NOMO-1 treated with dmso at 0.1 percent for 144 hours (cell line): ENCODE measurements around the gene FGFRL1.
"Not testable (repeated sequence)": the region's sequence is repeated elsewhere in the genome, so short reads cannot be mapped to it uniquely, and the experiment has no call there.

ENCODE experiments used
- DNase-seq: peaks from one replicate; lab custom pipeline; 2025; ENCODE audit not compliant: unreplicated experiment; lab: John Stamatoyannopoulos, UW

The FGFRL1 gene

GRCh38 chr4:973431-974397 lies 37.7 kb upstream of the FGFRL1 start, which contains the start of gene DGKQ:
DGKQ (minus strand) TSS chr4:973569; CDS start chr4:973482, 87 bp downstream.
- peak; percentile 76 for DNase-seq

DNA sequence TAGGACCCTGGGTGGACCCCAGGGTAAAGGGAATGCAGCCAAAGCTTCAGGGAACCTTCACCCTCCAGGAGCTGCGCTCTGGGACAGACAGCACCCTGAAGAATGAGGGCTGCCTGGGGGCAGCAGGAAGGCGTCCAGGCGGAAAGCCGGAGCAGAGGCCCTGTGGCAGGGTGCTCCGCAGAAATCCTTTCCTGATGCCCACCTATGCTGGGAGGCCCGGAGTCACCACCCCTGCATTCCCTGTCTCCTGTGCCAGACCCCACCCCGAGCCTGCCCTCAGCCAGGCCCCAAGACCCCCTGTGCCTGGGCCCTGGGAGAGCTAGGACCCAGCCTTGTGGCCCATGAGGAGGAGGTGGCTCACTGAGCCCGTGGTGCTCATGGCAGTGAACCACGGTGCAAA lies 36.8 kb upstream of the FGFRL1 start:
- no peak for DNase-seq

GRCh38 chr4:976016-976415 lies 35.4 kb upstream of the FGFRL1 start:
- DNase-seq, result not testable (repeated sequence)

- peak; percentile 90 for DNase-seq
Observed at GRCh38 chr4:978957-979701, 32.3 kb upstream of the FGFRL1 start.

DNA sequence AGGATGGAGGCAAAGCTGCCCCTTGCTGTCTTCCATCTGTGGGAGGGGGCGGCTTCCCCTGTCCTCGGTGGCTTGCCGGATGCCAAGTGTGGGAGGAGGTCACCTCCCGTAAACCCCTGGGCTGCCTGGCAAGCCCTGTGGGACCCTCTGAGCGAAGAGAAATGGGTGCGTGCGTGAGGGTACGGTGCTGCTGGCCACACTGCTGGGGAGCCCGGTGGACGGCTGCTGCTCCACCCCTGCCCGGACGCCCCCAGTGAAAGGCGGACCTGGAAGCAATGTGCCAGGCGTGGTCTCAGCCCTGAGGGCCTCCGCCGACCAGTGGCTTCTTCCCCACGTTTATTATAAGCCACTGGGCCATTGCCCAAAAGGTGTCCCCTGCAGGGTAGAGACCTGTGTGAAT lies 29.1 kb upstream of the FGFRL1 start:
- no peak for DNase-seq

DNA sequence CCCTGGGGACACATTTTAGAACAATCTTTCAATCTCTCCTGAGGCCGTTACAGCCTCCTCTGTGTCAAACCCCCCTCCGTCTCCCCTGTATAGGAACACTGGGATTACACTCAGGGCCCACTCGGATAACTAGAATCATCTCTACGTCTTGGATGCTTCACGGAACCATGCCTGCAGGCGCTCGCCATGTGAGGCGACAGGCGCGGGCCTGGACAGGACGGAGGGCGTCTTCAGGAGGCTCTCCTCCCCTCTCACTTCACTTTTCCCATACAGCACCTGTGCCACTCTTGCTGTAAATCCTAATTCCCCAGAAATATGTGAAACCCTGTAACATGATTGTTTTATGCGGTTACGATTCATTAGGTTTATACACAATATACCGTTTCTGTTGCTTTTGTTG lies 28.6 kb upstream of the FGFRL1 start:
- no peak for DNase-seq

DNA sequence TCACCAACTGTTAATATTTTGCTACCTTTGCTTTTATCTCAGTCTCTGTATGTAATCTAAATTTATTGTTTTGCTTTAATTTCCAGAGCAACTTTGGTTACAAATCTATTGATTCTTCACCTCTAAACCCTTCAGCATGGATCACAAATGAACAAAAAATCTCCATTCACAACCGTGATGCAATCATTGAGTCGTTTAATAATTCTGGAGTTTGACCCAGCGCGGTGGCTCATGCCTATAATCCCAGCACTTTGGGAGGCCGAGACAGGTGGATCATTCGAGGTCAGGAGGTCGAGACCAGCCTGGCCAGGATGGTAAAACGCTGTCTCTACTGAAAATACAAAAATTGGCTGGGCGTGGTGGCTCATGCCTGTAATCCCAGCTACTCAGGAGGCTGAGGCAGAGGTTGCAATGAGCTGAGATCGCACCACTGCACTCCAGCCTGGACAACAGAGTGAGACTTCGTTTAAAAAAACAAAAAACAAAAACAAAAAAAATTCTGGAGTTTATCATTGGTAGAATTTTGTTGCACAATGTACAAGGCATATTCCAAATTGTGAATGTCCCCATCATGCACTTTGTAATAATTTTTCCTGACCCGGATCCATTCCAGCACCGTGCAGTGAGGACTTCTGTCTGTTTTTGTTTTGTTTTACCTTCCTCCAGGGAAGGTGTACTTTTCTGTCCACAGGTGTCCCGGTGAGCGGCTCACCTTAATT lies 26.9 kb upstream of the FGFRL1 start:
- DNase-seq, result no peak

DNA sequence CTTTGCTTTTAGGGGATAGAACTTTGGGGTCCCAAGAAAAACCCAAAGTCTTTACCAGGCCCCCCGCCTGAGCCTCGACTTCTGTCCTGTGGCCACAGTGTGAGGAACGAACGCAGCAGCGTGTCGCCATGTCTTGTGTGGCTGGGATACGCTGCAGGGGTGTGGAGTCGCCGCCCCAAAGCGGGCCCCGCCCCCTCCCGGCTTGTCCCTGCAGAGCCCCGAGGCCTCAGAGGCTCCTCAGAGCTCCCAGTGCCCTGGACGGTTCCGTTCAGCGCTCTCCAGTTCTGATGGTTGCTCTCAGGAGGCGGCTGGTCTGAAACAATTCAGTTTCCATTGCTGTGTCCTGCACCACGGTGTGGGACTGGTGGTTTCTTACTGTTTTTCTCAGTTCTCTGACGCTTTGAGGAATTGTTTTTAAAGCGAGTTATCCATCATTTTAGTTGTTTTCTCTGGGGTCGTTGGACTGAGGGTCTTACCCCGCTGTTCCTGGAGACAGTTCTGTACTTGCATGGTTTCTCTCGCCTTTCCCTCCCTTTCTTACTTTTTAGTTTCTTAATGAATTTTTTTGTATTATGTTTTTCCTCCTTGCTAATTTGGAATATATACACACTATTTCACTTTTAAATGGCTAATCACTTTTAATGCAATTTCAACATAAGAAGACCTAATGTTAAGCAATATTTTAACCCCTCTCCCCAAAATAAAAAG lies 26.1 kb upstream of the FGFRL1 start:
- DNase-seq, result peak; percentile 13

GRCh38 chr4:986428-986878 lies 25.0 kb upstream of the FGFRL1 start:
- no peak for DNase-seq

- DNase-seq, result peak; percentile 64
Observed at GRCh38 chr4:986879-987623, 24.4 kb upstream of the FGFRL1 start, which contains the start of gene IDUA. IDUA (plus strand) TSS chr4:987044; CDS start chr4:987085, 41 bp downstream.

- DNase-seq, result no peak
Observed at GRCh38 chr4:987624-988513, 23.6 kb upstream of the FGFRL1 start.

DNA sequence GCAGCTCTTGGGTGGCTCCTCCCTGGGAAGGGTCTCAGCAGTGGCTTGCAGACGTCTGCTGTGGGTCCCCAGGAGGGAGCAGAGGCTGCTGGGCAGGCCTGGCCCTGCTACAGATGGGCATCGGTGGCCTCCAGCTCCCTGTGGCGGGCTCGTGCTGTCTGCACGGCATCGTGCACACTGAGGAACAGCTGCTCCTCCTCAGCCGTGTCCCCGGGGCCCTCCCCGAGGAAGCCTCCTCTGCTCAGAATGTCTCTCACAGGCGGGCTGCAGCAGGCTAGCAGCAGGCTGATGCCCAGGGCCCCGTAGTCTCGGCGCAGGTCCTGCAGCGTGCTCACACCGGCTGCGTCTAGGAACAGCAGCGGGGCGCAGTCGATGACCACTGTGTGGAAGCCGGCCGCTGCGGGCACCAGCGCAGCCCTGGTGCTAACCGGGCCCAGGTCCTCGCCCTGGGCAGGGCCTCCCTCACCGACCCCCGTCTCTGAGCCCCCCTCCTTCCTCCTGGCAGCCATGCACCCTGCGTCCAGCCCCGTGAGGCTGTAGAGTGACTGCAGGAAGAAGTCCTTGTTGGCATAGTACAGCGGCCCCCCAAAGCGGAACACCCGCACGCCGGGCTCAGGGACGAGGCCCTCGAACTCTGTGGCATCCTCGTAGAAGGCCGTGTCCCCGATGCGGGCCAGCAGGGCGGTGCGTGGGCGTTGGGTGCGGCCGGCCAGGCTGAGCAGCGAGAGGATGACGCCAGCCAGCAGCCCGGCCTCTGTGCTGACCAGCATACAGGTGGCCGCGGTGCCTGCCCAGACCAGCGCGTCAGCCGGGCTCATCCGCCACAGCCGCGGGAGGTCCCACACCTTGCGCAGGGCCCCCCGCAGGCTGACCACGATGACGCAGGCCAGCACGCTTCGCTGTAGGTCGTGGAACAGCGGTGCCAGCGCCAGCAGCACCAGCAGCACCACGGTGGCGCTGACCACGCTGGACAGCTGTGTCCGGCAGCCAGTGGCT lies 22.4 kb upstream of the FGFRL1 start:
- no peak for DNase-seq

DNA sequence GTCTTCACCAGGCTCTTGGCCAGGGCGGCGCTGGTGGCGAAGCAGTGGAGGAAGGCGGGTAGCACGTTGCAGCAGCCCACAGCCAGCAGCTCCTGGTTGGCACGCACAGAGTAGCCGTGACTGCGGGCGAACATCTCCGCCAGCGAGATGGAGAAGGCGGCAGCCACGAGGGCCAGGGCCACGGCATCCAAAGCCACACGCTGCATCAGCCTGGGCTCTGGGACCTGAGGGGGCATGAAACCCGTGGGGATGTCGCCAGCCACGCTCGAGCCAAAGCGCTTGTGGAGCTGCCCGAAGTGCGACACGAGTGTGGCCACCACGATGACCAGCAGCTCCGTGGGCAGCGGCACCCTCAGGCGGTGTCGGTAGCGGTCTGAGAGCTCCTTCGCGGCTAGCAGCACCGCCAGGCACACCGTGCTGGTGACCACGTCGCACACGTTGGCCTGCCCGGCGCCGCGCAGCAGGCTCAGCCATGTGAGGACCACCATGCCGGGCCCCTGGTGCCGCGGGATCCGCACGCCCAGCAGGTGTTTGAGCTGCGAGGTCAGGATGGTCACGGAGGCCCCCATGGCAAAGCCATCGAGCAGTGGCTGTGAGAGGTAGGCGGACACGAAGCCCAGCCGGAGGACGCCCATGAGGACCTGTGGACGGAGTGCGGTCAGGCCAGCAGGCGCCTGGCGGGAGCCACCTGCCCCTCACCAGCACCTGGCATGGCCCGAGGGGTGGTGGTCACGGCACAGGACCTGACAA lies 21.5 kb upstream of the FGFRL1 start:
- DNase-seq, result no peak

GRCh38 chr4:990746-991367 lies 20.6 kb upstream of the FGFRL1 start:
- no peak for DNase-seq

DNA sequence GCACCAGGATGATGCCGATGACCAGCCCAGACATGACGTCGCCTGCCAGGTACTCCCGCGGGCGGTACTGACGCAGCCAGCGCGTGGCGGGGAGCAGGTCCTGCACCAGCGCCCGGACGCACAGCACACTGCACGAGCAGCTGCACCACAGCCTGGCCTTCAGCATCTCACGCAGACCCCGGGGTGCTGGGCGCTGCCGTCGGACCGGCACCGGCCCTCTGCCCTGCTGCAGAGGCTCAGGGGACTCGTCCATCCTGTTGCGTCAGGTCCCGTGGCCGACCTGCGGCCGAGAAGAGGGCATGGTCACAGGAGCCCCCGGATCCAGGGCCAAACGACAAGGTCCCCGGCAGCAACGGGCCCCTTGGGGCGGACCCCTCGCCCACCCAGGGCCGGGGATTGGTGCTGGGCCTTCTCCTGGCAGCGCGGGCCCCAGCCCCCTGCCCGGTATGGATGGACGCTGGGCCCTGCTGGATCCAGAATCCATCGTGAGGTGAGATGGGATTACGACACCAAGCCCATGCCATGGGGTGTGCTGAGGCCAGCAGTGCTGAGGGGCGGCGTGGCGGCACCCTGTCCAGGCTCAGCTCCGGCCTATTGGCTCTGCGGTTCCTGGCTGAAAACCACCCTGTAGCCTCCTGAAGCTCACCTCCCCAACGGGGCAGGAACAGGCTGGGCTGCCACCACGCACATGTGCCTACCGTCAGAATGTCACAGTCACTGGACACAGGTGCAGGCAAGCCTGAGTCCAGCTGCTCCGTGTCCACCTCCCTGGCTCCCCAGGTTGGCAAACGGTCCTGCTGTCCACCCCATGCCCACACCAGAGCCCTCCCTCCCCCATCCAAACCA lies 19.8 kb upstream of the FGFRL1 start:
- no peak for DNase-seq
